ENCODE data around the gene MIPEP.

The MIPEP gene

GRCh38 chr13:23741879-23742510, 147.2 kb downstream of the MIPEP start:
- no peak for DNase-seq

DNA sequence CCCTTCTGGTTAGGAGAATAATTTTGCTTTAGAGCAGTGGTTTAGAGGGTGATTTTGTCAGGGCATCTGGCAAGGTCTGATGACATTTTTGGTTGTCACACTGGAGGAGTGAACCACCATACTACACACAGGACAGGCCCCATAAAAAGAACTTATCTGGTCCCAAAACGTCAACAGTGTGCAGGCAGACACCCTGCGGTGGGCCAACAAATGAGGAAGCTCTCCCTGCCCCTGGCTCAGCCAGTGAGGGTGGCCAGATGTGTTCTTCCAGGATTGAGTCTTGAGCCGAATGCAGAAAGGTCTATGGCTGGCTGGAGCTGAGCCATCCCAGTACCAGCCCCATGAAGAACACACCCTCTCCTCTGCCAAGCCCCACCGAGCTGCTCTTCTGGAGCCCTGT, 149.2 kb downstream of the MIPEP start:
- DNase-seq: no peak

- DNase-seq: no peak
Measured at GRCh38 chr13:23739596-23739995, 149.6 kb downstream of the MIPEP start.

DNA sequence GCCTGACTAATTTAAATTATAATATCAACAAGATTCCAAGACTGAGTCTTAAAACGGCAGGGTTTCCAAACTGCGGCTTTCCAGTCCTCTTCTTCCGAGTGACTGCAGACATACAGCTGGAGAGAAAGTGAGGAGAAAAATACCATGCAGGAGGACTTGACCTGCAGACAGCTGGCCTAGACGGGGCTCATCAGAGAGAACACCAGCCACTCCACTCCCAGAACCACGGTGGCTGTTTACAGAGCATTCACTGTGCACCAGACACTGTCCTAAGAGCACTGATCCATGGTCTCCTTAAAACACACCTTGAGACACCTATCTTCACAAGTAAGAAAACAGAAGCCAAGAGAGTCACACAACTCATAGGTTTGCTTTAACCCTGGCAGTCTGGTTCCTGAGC, 152.7 kb downstream of the MIPEP start:
- no peak for DNase-seq

GRCh38 chr13:23735329-23735728, 153.9 kb downstream of the MIPEP start:
- DNase-seq: no peak

DNA sequence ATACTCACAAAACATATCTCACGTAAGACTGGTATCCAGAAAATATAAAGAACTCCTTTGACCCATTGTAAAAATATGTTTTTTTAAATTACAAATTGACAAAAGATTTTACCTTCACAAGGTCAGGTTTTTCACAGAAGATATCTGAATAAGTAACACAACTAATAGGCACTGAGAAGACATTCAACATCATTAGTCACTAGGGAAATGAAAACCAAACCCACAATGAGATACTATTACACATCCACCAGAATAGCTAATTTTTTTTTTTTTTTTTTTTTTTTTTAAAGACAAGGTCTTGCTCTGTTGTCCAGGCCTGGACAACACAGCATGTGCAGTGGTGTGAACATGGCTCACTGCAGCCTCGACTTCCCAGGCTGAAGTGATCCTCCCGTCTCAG, 157.5 kb downstream of the MIPEP start:
- DNase-seq: no peak

- no peak for DNase-seq
Measured at GRCh38 chr13:23730251-23730650, 158.9 kb downstream of the MIPEP start.

- no peak for DNase-seq
Measured at GRCh38 chr13:23729531-23729930, 159.7 kb downstream of the MIPEP start.

GRCh38 chr13:23728807-23729206, 160.4 kb downstream of the MIPEP start:
- no peak for DNase-seq

DNA sequence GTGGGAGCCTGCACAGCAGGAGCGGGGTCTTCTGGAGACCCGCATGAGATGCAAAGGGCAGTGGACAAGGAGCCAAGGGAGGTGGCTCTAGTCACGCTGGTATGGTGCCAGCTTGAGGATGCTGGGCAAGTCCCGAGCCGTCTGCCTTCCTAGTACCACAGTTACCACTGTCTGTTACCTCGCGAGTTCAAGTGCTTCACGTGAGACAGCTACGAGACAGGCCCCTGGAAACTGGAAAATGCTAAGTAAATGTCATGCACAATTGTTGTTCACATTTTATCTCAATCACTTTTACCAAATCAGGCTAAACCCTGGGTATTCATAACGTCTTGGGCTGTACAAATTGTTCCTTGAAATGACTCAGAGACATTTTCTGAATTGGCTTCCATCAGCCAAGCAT, 163.3 kb downstream of the MIPEP start:
- DNase-seq: no peak

GRCh38 chr13:23724196-23724970, 164.8 kb downstream of the MIPEP start:
- no peak for DNase-seq

DNA sequence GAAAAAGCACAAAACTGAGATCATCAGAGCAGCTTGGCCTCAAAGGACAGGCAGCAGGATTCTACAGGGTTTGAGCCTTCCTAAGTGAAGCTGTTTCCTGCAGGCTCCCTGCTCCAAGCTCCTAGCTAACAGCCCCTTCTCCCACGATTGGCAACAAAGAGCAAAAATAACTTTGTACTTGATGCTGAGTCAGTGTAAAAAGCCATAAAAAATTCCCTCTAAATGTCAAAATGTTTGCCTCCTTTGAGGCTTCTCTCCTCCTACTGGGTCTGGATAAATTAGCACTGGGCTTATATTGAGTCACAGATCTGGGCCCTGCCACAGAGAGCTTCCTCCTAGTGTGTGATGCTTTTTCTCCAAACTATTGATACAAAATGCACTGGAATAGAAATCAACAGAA, 165.7 kb downstream of the MIPEP start:
- DNase-seq: no peak

DNA sequence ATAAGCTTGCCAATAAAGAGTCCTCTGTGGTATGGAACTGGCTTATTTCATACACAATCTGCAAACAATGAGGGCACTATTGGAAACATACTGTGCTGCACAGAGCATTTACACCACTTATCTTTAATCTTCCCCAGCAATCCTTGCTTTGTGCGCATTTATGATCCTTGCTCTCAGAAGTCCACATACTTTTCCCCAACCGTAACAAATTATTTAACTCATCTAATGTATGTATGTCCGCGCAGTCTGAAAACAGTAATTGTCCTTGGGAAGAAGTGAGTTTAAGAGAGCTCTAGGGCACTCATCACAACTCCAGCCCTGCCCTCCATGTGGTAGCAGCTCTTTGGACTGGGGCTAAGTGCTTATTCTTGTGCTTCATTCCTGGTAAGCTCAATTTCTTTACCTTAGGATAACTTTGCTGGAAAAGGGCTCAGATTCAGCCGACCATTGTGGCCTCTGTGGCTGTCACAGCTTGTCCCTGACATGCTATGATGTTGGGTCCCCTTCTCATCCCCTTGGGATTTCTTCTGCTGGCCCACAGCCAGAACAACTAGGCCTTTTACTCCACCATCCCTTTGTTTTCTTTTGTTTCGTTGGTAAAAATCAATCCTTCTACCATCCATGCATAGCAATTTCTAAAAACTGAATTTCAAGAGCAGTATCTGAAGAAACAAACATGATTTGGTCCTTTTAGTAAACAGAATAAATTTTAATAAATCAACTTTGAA, 166.3 kb downstream of the MIPEP start:
- DNase-seq: no peak

DNA sequence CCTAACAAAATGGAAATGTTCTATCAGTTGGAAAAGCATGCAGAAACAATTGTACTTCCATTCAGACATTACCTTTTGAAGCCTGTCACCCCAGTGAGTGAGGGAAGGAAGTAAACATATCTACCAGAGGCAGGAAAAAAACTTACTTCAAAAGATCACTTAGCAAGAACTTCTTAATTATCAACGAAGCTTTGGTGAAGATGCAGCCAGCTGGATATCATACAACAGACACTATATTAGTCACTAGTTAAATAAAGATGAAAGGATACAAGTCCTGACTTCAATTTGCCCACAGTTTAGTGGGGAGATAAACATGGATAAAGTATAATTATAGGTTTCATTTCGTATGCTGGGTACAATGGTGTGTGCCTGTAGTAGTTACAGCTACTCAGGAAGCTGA, 170.2 kb downstream of the MIPEP start:
- no peak for DNase-seq

- DNase-seq: no peak
Measured at GRCh38 chr13:23716401-23716800, 172.8 kb downstream of the MIPEP start.

DNA sequence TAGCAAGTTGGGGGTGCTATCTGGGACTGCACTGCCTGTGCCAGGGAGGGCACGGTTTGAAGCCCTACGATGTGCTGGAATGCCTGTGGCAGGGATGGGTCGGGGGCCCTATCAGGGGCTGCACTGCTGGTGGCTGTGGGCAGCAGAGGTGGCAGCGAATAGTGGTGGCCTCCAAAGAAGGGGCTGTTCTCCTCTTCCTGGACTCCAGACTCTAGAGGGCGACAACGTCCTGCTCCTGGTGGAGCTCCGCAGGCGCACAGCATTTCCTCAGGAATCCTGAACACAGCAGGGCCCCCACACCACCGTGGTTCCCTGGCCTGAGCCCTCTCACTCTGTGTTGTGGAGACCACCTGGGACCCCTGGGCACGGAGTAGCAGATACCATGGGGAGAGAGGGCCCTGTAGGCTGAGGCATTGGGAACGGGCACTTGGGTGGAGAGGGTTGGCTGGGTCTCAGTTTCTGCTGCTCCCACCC, 173.4 kb downstream of the MIPEP start:
- no peak for DNase-seq

- no peak for DNase-seq
Measured at GRCh38 chr13:23715092-23715761, 174.0 kb downstream of the MIPEP start.

DNA sequence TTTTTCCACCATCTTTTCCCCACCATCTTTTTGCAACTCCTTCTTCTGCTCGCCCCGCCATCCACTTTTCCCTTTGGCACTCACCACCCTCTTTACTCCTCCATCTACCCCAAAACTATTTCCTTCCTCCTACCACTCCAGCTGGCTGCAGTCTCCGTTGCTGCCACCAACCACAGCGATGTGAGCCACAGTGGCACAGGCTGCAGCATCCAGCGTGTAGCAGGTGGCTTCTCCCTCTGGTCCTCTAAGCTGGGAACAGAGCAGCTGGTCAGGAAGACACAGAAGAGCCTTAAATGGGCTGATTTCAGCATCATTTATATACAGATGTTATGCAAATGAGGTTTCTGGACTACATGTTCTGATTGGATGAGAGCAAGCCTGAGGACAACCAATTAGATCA, 174.5 kb downstream of the MIPEP start:
- DNase-seq: no peak

DNA sequence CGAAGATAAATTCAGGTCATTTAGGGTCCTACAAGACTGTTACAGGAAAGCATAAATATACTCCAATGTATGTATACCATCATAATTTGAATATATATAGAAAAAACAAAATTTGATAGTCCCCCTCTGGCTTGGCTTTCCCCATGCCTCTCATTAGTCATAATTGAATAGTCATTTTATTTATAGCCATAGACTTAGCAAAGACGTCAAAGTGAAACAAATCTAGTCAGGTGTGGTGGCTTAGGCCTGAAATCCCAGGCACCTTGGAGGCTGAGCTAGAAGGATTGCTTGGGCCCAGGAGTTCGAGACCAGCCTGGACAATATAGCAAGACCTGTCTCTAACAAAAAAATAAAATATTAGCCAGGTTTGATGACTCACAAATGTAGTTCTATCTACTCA, 177.8 kb downstream of the MIPEP start:
- no peak for DNase-seq

DNA sequence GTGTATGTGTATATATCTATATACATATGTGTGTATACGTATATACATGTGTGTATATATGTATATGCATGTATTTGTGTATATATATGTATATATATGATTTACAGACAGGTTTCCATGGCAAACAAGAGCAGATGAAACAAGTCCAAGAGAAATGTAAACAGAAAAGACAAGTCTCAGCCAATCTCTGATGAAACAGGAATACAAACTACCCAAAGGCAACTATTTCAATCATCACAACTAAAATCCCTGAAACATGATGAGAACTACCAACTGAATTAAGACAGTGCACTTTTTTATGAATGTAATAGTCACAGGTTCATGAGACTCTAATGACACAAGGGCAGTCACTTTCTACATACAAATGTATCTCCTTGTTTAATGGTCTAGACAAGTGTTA, 178.8 kb downstream of the MIPEP start:
- no peak for DNase-seq

DNA sequence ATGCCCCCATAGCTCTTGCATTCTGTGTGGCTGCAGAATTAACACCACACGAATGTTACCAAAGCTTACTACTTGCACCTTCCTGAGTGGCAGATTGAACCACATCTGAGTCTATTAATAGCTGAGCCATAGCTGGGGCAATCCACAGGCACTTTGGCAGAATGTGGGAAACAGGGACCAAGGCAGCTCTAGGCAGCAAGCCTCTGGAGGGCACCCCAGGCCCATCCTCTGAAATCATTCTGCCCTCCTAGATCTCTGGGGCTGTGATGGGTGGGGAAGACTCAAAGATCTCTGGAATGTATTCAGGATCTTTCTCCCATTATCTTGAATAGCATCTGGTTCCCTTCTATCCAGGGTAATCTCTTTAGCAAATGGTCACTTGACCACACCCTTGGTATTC, 179.7 kb downstream of the MIPEP start:
- DNase-seq: no peak

DNA sequence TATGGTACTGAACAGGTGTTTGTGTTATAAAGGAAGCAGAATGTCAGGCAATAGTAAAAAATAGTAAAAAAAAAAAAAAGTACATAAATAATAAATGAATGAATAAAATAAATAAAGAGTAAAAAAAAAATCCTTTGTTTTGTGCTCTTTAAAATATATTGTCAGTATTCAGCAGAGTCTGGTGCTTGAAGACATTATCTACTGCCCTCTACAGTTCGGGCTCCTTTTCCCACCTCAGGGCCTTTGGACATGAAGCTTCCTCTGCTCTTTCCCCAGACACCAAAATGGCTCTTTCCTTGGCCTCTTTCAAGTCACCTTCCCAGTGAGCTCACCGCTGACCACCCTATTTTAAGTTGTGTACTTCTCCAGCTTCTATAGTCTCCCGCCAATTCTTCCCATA, 181.5 kb downstream of the MIPEP start:
- no peak for DNase-seq

DNA sequence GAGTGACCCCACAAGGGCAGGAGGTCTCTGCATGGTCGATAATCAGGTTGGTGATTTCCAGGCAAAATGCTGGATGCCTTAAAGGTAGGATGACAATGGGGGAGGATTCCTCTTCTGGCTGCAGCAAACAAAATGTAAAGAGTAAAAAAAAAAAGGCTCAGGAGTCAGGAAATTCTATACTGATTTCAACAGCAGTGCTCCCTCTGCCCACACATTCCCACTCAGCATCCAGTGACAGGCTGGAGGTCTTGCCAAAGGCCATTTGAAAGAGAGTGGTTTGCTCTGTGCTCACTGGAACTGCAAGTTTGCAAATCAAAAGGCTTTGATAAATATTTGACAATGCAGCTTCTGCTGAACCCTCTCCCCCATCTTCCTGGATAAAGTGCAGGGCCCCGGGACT, 183.6 kb downstream of the MIPEP start:
- no peak for DNase-seq
